Naive B cell (primary cell): Measurements from ENCODE around the gene C1GALT1C1L. TPM values are rescaled to one million over a fixed set of nuclear protein-coding genes. Genes with fewer than 3 reads are reported as not detected.

Experiments used
- ATAC-seq, 2 donors: fragments of 150-1000 bp; cut with Tn5 transposase; 2 replicates each; pipeline ENCODE4 v1.10.0; 2021; ENCODE audit warnings: low read depth in 2 of 2, mild to moderate bottlenecking in 2 of 2, moderate library complexity in 2 of 2
- DNase-seq: peaks from one replicate; pipeline ENCODE4 v3.0.0; 2022
- H3K27ac Mint-ChIP-seq, 6 donors: one replicate each; pipeline ENCODE4 v1.8.0; 2020 to 2022; ENCODE audit warnings: mild to moderate bottlenecking in 6 of 6, mixed read lengths in 6 of 6, moderate library complexity in 5 of 6, inconsistent platforms in 2 of 6
- H3K27me3 Mint-ChIP-seq, 3 donors: one replicate each; pipeline ENCODE4 v1.8.0; 2021 to 2022; ENCODE audit warnings: mixed read lengths in 3 of 3, mild to moderate bottlenecking in 1 of 3
- H3K36me3 Mint-ChIP-seq, 2 donors: one replicate each; pipeline ENCODE4 v1.8.0; 2020 to 2022; ENCODE audit warnings: mixed read lengths in 2 of 2, inconsistent platforms in 1 of 2, mild to moderate bottlenecking in 1 of 2
- H3K4me1 Mint-ChIP-seq, 3 donors: one replicate each; pipeline ENCODE4 v1.8.0; 2020 to 2022; ENCODE audit warnings: mixed read lengths in 3 of 3, inconsistent platforms in 1 of 3, mild to moderate bottlenecking in 1 of 3, moderate library complexity in 1 of 3
- H3K4me3 Mint-ChIP-seq, 8 donors: one replicate each; pipeline ENCODE4 v1.8.0; 2020 to 2022; ENCODE audit warnings: mild to moderate bottlenecking in 8 of 8, mixed read lengths in 8 of 8, moderate library complexity in 8 of 8, inconsistent platforms in 2 of 8
- H3K9me3 Mint-ChIP-seq, 7 donors: one replicate each; pipeline ENCODE4 v1.8.0; 2020 to 2022; ENCODE audit warnings: mixed read lengths in 7 of 7, mild to moderate bottlenecking in 5 of 7, inconsistent platforms in 2 of 7, moderate library complexity in 1 of 7
- polyA plus RNA-seq, 6 donors: library from polyadenylated mRNA; unstranded; fragments of 300-500 nt; fragmentation: Illumina TruSeq; gene quantifications; one replicate each; pipeline ENCODE4 v1.2.3, GENCODE V29; 2021; ENCODE audit warnings: low read depth in 6 of 6

C1GALT1C1L gene
- polyA plus RNA-seq: not detected

DNA sequence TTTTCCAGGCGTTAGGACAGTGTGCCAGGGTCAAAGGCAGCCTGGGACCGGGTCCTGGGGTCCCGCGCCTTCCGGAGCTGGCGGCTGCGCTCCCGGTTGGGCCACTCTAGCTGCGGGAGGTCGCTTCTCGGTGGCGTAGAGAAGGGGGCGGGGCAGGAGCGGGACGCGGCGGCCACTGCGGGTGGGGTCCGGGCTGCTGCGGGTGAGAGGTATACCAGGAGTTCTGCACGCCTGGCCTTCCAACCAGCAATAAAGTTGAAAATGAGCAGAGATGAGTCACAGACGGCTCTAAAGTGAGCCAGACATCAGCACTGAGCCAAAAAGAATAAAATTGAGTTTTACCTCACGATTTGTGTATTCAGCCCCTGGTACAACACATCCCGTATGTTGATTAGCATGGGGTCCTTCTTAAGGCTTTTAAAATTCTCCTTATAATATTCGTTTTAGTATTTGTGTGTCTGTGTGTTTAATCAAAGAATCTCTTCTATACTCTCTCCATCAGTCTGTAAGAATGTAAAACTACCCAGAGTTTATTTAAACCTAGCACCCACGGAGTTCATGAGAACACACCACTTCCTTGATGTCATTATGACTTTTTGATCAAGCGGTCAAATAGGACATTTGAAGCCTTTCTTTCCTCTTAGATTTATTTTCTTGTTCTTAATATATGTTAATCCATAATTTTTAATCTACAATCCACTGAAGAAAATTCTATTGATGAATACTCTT, at the start of gene C1GALT1C1L:
TSS of gene C1GALT1C1L (minus strand) at position 108 of the 729 bp plus-strand sequence. CDS start at position 1, 107 bp downstream.
- no peak for DNase-seq
- Mint-ChIP-seq H3K9me3 (peaks cover 6 to 26% (median 13%) of the 10 kb centered on the region in 7 donors), H3K27ac (no peak within 1 kb of the TSS), H3K4me1 (peaks cover 0 to 11% (median 4%) of the 10 kb centered on the region in 3 donors), H3K36me3 (peaks cover 7 to 11% of the 10 kb centered on the region in 2 donors), H3K27me3 (peaks cover 32 to 44% (median 39%) of the 10 kb centered on the region in 3 donors), H3K4me3 (peak within 1 kb of the TSS; percentile 25 to 83 (median 66))
- ATAC-seq: peak; percentile 48 to 56

DNA sequence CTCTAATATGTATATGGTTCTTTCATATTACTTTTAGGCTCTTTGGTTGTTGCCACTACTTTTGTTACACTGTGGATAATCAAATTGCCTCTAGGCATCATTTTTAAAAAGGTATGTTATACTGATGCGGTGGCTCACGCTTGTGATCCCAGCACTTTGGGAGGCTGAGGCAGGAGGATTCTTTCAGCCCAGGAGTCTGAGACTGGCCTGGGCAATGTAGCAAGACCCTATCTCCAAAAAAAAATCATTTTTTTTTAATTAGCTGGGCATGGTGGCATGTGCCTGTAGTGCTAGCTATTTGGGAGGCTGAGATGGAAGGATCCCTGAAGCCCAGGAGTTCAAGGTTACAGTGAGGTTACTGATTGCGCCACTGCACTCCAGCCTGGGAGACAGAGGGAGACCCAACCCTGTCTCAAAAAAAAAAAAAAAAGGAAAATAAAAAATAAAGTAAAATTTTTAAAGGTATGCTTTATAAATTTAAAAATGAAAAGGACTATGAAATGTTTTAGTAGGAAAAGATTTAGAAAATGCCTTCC, 49.5 kb upstream of the C1GALT1C1L start:
- no peaks in the 10 kb centered on the region for H3K36me3 Mint-ChIP-seq

DNA sequence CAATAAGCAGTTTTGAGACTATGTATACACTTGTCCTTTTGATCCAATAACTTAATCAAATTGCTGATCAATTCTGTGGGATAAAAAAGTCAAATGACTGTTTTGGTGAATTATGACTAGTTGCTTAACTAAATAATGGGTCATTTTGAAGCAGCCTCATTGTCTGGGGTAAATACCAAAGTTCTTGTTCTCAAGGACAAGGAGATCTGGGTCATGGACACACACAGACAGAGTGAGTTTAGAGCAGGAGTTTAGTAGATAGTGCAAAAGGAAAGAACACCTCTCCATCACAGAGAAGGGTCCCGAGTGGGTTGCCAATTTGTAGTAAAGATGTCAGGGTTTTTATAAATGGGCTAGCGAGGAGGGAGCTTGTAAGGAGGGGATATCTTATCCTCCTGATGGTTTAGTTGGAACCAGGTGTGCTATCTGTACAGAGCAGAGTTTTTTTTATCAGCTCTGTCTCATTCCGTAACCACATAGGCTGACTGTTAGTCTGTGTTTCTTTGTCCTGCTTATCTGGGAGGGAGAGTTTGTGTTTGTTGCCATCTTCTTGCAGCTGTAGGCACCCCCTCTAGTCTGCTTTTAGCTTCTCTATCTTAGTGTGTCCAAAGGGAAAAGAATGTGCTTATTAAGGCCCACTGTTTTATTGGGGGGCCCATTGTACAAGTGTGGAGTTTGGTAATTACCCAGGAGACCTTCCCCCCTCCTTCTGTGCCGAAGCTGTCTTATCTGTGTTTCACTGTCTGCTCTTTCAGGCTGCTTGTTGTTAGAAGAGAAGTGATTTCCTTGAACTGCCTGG, 48.7 kb upstream of the C1GALT1C1L start:
- Mint-ChIP-seq H3K36me3 (no peaks in the 10 kb centered on the region), H3K4me3 (no peak overlapping the region), H3K27me3 (peaks cover 7 to 22% (median 21%) of the 10 kb centered on the region in 3 donors), H3K9me3 (no peaks in the 10 kb centered on the region), H3K27ac (peak overlapping the region in 1 of 6 donors; percentile 2), H3K4me1 (no peaks in the 10 kb centered on the region)
- DNase-seq (no peak), ATAC-seq (no peak)

More for the DNA sequence above, 49.5 kb upstream of the C1GALT1C1L start:
- Mint-ChIP-seq H3K4me3 (no peak overlapping the region), H3K9me3 (no peaks in the 10 kb centered on the region), H3K4me1 (no peaks in the 10 kb centered on the region), H3K27ac (no peak overlapping the region), H3K27me3 (peaks cover 7 to 25% (median 21%) of the 10 kb centered on the region in 3 donors)
- no peak for ATAC-seq
- DNase-seq: no peak

DNA sequence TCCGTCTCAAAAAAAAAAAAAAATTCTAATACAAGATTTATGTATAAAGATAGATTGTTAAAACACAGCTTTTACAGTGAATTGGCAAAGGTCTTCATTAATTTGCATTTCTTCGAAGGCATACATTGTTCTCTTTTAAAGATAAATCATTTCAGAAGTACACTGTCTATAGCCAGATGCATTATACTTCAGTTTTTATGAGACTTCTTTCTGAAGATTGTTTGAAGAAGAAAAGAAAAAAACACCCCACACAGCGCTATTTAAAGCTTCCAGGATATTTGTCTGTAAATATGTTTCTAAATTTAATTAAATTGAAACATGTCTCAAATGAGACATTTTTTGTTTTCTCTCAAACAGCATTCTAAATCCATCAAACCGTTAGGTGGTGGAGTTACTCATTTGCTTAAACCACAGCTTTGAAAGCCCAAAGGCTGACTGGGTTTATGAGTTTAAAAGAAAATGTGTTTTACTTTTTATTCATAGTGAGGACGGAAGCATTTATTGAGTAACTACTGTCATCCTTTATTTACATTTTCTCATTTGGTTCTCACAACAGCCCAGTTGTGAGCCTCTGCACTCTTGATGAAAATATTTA, 42.4 kb upstream of the C1GALT1C1L start:
- no peak overlapping the region for H3K4me3 Mint-ChIP-seq
- DNase-seq (no peak), ATAC-seq (no peak)
- no peak overlapping the region for H3K27ac Mint-ChIP-seq
- H3K36me3 Mint-ChIP-seq: no peaks in the 10 kb centered on the region
- H3K9me3 Mint-ChIP-seq: peaks cover 0 to 3% (median 0%) of the 10 kb centered on the region in 7 donors
- peaks cover 25 to 41% (median 31%) of the 10 kb centered on the region in 3 donors for H3K27me3 Mint-ChIP-seq
- peaks cover 0 to 9% (median 6%) of the 10 kb centered on the region in 3 donors for H3K4me1 Mint-ChIP-seq

DNA sequence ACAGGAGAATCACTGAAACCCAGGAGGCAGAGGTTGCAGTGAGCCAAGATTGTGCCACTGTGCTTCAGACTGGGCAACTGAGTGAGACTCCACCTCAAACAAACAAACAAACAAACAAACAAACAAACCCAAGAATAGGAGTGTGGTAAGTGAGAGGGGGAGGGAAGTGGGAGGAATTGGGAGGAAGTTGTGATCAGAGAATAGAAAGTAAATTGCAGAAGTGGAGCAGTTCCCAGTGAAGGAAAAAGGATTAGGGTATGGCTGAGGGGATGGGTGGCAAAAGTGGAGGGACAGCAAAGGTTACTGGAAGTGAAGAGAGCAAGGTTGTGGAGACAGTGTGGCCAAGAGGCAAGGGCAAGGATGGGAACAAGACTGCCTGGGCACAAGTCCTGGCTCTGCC, 41.1 kb upstream of the C1GALT1C1L start:
- peaks cover 0 to 3% (median 0%) of the 10 kb centered on the region in 7 donors for H3K9me3 Mint-ChIP-seq
- peaks cover 27 to 33% (median 30%) of the 10 kb centered on the region in 3 donors for H3K27me3 Mint-ChIP-seq

DNA sequence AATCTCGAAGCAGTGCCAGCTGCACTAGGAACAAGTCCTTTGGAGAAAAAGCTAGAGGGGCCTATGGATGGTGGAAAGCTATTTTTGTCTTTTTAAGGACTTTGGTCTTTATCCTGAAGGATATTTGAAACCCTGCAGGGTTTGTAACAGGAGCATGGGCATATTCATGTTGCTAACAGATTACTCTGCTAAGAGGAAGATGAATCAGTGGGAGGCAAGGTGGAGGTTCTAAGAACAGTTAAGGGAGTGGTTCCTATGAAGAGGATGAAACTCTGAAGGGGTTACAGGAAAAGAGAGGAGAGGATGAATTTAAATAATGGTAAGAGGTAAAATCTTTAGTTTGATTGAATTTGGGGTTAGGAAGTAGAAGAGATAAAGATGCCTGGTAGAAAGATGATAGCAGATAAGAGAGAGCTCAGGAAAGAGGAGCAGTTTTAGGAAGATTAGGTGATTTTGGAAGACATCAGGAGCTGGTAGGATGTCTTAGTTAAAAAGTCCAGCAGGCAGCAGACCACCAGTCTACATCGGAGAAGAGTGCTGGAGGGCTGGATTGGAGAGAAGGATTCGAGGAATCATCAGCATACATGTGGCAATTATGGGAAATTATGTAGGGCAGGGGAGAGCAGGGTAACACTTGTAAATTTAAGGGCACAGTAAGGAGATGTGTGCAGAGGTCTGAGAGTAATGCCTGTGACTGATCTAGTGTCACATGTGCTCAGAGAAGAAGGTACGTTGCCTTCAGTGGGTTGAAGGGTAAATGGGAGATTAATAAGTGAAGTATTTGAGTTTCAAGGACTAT, 39.3 kb upstream of the C1GALT1C1L start:
- ATAC-seq: no peak
- peaks cover 0 to 3% (median 0%) of the 10 kb centered on the region in 7 donors for H3K9me3 Mint-ChIP-seq
- H3K4me1 Mint-ChIP-seq: peaks cover 0 to 9% (median 6%) of the 10 kb centered on the region in 3 donors
- no peak overlapping the region for H3K27ac Mint-ChIP-seq
- peak overlapping the region in 1 of 8 donors; percentile 47 for H3K4me3 Mint-ChIP-seq
- H3K36me3 Mint-ChIP-seq: no peaks in the 10 kb centered on the region
- DNase-seq: no peak
- H3K27me3 Mint-ChIP-seq: peaks cover 34 to 37% (median 36%) of the 10 kb centered on the region in 3 donors

More for the DNA sequence above, 41.1 kb upstream of the C1GALT1C1L start:
- no peak for ATAC-seq
- no peaks in the 10 kb centered on the region for H3K36me3 Mint-ChIP-seq
- no peak for DNase-seq
- H3K4me1 Mint-ChIP-seq: peaks cover 0 to 9% (median 6%) of the 10 kb centered on the region in 3 donors
- peak overlapping the region in 1 of 8 donors; percentile 31 for H3K4me3 Mint-ChIP-seq
- peak overlapping the region in 2 of 6 donors; percentile 57 to 74 for H3K27ac Mint-ChIP-seq

DNA sequence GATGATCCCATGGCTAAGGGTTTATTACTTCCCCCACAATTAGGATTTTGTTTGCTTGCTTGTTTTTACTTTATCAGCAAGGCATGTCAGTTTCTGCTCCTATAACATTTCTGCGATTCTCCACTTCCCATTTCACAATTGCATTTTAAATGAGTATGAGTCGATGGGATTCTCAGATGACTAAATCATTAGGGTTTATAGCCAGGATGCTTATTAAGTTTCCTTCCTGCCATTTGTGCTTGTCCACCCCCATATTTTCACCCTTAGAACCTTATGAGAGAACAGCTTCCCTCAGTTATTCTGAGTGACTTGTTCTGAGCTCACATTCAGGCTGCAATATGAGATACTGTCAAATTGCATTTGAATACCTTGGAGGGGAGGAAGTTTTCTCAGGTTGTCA, 37.9 kb upstream of the C1GALT1C1L start:
- Mint-ChIP-seq H3K27me3 (peaks cover 39 to 44% (median 43%) of the 10 kb centered on the region in 3 donors), H3K27ac (no peak overlapping the region), H3K9me3 (peaks cover 0 to 3% (median 0%) of the 10 kb centered on the region in 7 donors), H3K4me1 (peaks cover 0 to 9% (median 6%) of the 10 kb centered on the region in 3 donors), H3K36me3 (no peaks in the 10 kb centered on the region), H3K4me3 (no peak overlapping the region)
- ATAC-seq: no peak
- DNase-seq: no peak

DNA sequence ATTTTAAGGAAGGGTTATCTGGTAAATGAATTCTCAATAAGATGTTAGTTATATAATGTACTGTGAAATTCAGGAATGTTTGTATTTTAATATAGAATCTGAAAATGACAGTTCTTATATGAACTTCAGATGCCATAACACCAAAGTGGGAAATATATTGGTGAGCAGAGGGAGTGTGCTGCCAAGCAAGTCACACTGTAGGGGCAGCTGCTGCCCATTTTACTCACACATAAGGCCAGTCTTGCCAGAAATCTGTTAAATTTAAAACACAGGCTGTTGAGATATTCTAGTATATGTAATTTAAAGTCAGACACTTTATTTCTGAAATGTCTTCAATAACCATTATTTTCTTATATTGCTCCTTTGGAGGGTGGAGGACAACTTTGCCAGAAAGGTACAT, 34.6 kb upstream of the C1GALT1C1L start:
- peaks cover 39 to 45% (median 44%) of the 10 kb centered on the region in 3 donors for H3K27me3 Mint-ChIP-seq
- DNase-seq: no peak
- H3K36me3 Mint-ChIP-seq: no peaks in the 10 kb centered on the region
- ATAC-seq: no peak
- peaks cover 0 to 3% (median 0%) of the 10 kb centered on the region in 7 donors for H3K9me3 Mint-ChIP-seq
- H3K4me1 Mint-ChIP-seq: no peaks in the 10 kb centered on the region
- no peak overlapping the region for H3K27ac Mint-ChIP-seq
- no peak overlapping the region for H3K4me3 Mint-ChIP-seq

DNA sequence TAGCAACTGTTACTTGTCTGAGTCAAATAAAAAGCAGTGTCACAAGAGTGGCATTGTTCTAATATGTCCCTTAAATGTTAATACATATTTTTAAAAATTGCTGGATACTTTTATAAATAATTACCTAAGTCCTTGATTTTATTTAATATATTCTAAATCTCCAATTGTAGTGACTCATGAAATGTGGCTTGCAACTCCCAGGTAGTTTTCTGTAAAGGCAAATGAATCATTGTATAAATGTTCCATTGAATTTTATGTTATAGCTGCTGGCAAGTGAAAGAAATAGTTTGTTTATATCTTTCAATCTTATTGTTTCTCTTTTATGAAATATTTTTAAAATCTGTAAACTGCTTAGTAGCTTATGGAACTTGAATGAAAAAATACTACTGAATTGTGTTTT, 32.7 kb upstream of the C1GALT1C1L start:
- H3K27ac Mint-ChIP-seq: peak overlapping the region in 1 of 6 donors; percentile 23
- H3K36me3 Mint-ChIP-seq: no peaks in the 10 kb centered on the region
- H3K27me3 Mint-ChIP-seq: peaks cover 30 to 41% (median 35%) of the 10 kb centered on the region in 3 donors
- ATAC-seq (no peak), DNase-seq (no peak)
- H3K9me3 Mint-ChIP-seq: peaks cover 0 to 2% (median 0%) of the 10 kb centered on the region in 7 donors
- H3K4me3 Mint-ChIP-seq: no peak overlapping the region
- no peaks in the 10 kb centered on the region for H3K4me1 Mint-ChIP-seq

DNA sequence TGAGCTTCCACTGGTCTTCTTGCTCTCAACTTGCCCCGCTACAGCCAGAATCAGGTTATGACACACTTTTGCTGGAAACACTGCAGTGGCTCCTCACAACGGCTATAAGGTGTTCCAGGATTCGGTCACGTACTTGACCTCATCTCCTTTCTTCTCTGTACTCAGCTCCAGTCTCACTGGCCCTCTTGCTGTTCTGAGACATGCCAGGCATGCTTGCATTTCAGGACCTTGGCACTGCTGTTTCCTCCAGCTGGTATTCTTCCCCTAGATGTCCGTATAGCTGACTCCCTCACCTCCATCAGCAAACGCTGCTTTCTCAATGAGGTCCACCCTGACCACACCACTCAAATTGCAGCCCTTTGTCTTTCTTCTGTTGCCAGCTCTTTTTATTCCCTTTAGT, 31.9 kb upstream of the C1GALT1C1L start:
- H3K4me3 Mint-ChIP-seq: no peak overlapping the region
- peaks cover 0 to 2% (median 0%) of the 10 kb centered on the region in 7 donors for H3K9me3 Mint-ChIP-seq
- no peaks in the 10 kb centered on the region for H3K36me3 Mint-ChIP-seq
- ATAC-seq: no peak
- H3K27me3 Mint-ChIP-seq: peaks cover 31 to 48% (median 39%) of the 10 kb centered on the region in 3 donors
- H3K27ac Mint-ChIP-seq: peak overlapping the region in 1 of 6 donors; percentile 3
- no peaks in the 10 kb centered on the region for H3K4me1 Mint-ChIP-seq
- DNase-seq: no peak

DNA sequence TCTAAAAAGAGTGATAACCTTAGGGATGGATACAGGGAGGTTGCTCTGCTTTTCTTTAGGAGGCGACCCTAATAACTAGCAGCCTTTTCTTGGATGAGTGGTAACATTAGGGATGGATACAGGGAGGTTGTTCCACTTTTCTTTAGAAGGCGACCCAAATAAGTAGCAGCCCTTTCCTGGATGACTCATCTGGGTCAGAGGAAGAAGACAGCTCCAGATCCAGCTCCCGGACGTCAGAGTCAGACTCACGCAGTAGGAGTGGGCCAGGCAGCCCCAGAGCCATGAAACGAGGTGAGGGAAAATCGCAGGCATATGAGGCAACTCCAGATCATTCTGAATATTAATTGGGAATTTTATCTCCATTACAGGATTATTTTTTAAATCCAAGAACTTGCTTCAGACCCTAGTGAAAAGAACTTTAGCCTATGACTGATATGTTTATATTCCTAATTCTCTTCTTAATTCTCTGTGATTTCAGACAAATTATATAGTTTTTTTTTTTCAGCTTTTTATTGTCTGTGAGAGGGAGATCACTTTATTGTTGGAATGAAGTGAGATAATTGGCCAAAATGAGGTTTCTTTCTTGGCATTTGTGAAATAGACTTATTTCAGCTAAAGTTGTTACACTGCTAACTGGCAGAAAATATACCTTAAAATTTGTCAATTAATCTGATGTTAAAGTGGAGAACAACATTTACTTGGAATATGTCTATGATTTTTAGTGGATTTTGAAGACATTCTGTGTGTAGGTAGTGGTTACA, 31.2 kb upstream of the C1GALT1C1L start:
- H3K4me1 Mint-ChIP-seq: no peaks in the 10 kb centered on the region
- ATAC-seq (no peak), DNase-seq (no peak)
- no peak overlapping the region for H3K27ac Mint-ChIP-seq
- peaks cover 34 to 48% (median 46%) of the 10 kb centered on the region in 3 donors for H3K27me3 Mint-ChIP-seq
- H3K4me3 Mint-ChIP-seq: no peak overlapping the region
- H3K36me3 Mint-ChIP-seq: no peaks in the 10 kb centered on the region
- peaks cover 0 to 2% (median 0%) of the 10 kb centered on the region in 7 donors for H3K9me3 Mint-ChIP-seq

DNA sequence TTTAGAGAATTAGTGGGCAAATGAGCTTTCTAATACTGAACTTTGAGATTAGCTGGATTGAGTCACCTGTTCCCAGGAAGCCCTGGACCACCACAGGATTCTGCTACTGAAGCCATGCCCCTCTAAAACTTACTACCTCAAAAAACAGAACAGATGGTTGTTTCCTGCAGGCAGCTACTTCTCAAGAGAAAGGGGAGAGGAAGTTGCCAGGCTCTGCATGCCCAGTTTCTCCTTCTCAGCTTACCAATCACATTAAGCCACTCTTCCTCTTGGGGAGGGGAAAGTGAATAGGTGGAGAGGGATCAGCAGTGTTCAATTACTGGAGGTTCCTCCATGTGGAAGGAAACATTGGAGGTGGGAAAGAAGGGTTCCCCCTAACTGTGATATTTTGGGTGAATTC, 24.9 kb upstream of the C1GALT1C1L start:
- no peak overlapping the region for H3K4me3 Mint-ChIP-seq
- no peaks in the 10 kb centered on the region for H3K9me3 Mint-ChIP-seq
- DNase-seq (no peak), ATAC-seq (no peak)
- peaks cover 8 to 17% (median 17%) of the 10 kb centered on the region in 3 donors for H3K27me3 Mint-ChIP-seq
- no peak overlapping the region for H3K27ac Mint-ChIP-seq
- peaks cover 6 to 8% (median 6%) of the 10 kb centered on the region in 3 donors for H3K4me1 Mint-ChIP-seq
- no peaks in the 10 kb centered on the region for H3K36me3 Mint-ChIP-seq
